DMS 273 (cell line): ENCODE data around the gene KCNQ1.

Experiments
- DNase-seq: peaks from one replicate; lab custom pipeline; 2025; ENCODE audit not compliant: unreplicated experiment; lab: John Stamatoyannopoulos, UW

The KCNQ1 gene

DNA sequence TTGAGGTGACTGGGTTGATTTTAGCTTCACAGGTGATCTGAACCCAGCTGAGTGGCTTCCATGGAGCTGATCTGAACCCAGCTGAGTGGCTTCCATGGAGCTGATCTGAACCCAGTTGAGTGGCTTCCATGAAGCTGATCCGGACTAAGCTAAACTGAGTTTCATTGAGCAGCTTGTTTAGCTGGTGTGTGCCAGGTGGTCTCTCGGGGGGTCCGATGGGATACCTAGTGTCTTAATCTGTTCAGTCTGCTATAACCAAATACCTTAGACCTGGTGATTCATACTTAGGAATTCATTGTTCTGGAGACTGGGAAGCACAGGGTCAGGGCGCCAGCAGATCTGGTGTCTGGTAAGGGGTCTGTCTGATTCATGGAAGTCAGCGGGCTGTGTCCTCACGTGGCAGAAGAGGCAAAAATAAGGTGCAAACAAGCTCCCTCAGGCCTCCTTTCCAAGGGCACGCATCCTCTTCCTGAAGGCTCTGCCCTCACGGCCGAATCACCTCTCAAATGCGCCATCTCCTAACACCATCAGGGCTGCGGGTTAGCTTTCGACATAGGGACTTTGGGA lies 307.5 kb downstream of the KCNQ1 start:
- no peak for DNase-seq

GRCh38 chr11:2752923-2753322 lies 308.1 kb downstream of the KCNQ1 start:
- DNase-seq, result no peak

GRCh38 chr11:2754008-2754407 lies 309.2 kb downstream of the KCNQ1 start:
- DNase-seq, result no peak

GRCh38 chr11:2755071-2755470 lies 310.3 kb downstream of the KCNQ1 start:
- no peak for DNase-seq

- no peak for DNase-seq
Observed at GRCh38 chr11:2758751-2759150, 313.9 kb downstream of the KCNQ1 start.

GRCh38 chr11:2759228-2760195 lies 314.7 kb downstream of the KCNQ1 start:
- DNase-seq, result no peak

DNA sequence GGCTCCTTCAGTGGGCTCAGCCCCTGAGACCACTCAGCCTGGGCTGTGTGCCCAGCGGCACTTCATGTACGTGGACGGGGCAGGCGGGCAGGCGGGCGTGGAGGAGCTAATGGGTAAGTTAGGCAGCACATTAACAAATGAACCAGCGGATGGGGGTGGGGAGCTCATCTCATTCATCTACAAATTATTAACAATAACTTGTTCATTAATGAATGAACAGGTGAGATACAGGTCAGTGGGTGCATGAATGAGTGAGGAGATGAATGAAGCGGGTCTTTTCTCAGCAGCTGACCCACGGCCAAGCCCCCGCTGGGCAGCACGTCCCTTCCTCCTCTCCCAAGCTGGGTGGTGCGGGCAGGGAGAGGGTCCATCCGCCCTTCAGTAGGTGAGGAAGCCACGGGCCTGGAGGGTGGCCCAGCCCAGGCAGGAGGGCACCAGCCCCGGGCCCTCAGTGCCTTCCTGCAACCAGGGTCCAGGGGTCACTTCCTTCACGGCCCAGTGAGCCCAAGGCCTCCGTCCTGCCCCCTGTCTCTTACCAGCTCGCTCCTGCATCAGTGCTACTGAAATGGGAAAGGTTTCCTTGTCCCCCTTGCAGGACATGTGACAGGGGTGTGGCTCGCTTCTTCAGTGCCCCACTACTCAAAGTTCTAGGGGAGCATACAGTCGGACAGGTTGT lies 315.5 kb downstream of the KCNQ1 start:
- no peak for DNase-seq

GRCh38 chr11:2761131-2762030 lies 316.6 kb downstream of the KCNQ1 start:
- no peak for DNase-seq

DNA sequence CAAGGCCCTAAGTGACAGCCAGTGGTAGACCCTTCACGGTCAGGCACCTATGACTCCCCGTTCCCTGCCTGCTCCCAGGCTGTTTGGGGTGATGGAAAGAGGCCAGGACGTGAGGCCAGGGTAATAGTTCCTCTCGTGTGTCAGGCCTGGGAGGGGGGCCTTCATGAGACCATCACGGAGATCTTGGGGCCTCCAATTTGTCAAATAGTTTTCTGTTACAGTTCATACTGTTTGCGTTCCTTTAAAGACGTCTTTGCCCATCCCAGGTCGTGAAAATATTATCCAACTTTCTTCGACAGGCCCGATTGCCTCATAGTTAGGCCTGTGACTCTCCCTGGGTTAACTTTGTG lies 317.2 kb downstream of the KCNQ1 start:
- no peak for DNase-seq

GRCh38 chr11:2762451-2762850 lies 317.6 kb downstream of the KCNQ1 start:
- DNase-seq, result no peak

DNA sequence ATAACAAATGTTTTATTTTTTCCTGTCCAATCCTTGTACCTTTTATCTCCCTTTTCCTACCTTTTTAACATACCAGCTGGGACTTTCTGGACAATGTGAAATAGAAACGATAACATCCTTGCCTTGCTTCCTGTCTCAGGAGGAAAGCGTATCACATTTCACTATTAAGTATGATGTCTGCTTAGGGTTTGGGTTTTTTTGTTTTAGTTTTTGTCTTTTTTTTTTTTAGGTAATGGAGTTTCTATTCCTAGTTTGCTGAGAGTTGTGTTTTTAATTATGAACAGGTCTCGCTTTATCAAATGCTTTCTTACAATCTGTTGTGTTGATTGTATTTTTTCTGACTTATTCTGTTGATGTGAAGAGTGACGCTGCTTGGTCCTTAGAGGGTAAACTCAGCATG lies 319.2 kb downstream of the KCNQ1 start:
- DNase-seq, result no peak

DNA sequence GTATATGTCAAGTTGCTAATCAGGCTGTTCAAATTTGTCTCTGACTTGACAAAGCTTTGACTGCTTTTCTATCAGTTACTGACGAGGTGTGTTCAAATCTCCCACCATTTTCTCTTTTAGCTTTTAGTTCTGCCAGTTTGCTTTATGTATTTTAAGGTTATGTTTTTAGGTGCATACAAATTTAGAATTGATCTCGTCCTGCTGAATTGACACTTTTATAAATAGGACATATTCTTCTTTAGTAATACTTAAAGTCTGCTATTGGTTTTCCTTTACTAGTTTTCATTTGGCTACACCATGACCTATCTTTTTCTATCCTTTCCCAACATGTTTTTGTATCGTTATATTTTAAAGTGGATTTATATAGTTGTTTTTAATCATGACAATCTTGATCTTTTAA lies 320.7 kb downstream of the KCNQ1 start:
- no peak for DNase-seq

DNA sequence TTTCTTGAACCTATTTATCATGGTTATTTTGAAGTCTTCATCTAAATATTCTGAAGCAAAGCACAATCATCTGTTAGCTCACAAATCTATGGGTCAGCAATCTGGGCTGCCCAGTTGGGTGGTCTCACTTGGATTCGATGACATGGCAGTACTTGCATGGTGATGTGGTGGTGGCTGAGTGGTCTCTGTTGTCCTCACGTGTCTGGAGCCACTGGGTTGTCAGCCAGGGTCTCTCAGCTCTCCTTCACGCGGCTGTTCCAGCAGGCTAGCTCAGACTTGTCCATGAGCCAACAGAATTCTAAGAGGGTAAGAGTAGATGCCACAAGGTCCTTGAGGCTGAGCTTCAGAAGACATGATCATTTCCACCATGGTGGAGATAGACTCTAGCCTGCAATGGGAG lies 321.4 kb downstream of the KCNQ1 start:
- DNase-seq, result no peak

DNA sequence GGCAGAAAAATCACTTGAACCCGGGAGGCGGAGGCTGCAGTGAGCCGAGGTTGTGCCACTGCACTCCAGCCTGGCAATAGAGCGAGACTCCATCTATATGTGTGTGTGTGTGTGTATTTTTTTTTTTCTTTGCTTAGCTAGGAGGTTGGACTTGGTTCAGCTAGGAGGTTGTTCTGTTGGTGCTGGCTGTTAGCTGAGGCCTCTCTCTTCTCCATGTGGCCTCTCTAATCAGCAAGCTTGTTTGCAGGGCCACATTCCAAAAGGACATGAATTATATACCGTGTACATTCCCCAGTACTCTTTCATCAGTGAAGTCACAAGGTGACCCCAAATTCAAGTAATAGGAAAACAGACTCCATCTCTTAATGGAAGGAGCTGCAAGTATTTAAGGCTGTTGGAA lies 322.3 kb downstream of the KCNQ1 start:
- no peak for DNase-seq

- no peak for DNase-seq
Observed at GRCh38 chr11:2767801-2768200, 323.0 kb downstream of the KCNQ1 start.

GRCh38 chr11:2768471-2769408 lies 323.9 kb downstream of the KCNQ1 start:
- DNase-seq, result no peak

DNA sequence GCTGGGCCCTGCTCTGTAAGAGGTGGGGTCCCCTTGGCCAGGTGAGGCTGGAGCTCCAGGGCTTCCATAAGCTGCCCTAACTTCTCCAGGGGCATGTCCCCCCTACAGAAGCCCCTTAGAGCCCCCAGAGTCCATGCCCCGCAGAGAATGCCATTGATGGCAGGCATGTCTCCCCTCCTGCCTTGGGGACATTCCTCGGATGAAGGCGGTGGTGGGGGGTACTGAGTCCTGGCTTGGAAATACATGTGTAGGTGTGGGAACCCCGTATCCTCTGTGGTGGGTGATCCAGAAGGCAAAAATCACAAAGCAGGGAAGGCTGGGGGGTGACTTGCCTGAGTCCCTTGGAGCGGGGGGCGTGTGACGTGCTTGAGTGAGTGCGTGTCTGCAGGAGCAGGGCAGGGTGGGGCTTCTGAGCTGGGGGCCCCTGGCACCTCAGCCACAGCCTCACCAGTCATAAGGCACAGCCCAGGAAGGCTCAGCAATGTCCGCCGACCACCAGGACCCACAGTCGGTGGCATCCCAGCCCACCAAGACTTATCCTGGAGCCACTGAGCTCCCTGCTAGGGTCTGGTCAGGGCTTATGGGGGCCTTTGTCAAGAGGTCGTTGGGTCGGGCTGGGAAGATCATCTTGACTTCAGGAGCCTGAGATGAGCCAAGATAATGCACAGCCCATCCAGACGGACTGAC lies 324.7 kb downstream of the KCNQ1 start:
- no peak for DNase-seq

DNA sequence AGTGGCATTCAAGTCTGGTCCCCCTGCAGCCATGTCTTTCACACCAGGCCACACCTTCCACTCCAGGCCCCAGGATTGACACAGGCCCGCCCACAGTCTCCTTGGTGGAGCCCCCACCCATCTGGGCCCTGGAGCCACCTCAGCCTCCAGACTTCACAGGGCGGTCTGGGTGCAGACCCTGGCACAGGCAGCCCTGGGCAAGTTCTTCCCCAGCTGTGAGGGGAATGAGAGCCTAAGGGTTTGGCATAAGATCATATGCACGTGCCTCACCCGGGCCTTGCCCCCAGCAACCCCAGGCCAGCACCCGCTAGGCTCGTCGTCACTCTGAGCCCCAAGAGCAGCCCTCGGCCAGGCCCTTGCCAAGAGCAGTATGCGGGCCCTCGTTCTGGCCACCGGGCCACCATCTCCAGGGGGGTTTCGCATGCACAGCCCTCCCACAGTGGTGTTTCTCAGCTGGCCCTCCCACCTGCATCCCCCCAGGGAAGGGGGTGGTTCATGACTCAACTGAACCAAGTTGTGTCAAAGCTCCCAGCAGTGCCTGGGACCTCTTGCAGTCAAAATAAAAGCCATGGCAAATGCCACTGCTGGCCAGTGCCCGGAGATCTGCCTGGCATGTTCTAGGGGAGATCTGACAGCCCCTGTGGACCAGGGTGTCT lies 325.4 kb downstream of the KCNQ1 start:
- no peak for DNase-seq

DNA sequence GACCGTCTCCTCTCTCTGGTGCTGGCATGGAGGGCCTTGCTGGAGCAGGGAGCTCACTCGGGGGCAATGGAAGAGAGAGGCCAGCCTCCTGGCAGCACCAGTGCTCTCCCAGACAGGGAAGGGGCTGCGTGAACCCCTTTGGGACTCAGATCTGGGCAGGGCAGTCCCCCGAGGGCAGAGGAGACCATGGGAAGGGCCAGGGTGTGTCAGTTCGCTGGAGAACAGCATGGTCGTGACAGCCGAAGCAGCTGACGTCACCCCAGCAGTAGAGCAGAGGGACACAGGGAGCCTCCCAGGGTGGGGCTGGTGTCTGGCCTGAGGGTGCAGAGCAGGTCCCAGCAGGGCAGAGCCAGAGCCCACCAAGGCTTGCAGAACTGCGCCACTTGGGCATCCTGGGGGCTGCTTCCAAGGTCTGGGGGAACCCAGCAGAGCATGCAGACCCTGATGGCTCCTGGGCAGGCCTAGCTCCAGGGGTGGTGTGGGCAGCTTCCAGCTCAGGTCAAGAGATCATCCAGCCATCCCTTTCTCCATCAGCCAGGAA lies 326.0 kb downstream of the KCNQ1 start:
- DNase-seq, result no peak
